NB4 (cell line): ENCODE data around the gene SIRPG.

Experiments
- DNase-seq: peaks from one replicate; pipeline ENCODE4 v3.0.0; 2010; ENCODE audit warnings: low read depth
- H3K4me3 ChIP-seq: one replicate; pipeline ENCODE4 v1.5.1; 2011; ENCODE audit warnings: mild to moderate bottlenecking, low read depth, low read length, moderate library complexity
- MYC ChIP-seq: IDR thresholded peaks from 2 replicates; pipeline ENCODE4 v1.6.1; 2011; ENCODE audit warnings: low read depth, low read length
- POLR2A ChIP-seq: IDR thresholded peaks from 2 replicates; pipeline ENCODE4 v1.6.1; 2011; ENCODE audit warnings: mild to moderate bottlenecking; ENCODE audit not compliant: insufficient read length; ENCODE audit errors: extremely low read depth
- TF ChIP-seq, protein P1 (sequence below): IDR thresholded peaks from 2 replicates; pipeline ENCODE4 v1.6.1; 2011; ENCODE audit warnings: low read depth, low read length
- TF ChIP-seq, protein P2 (sequence below): IDR thresholded peaks from one replicate; pipeline ENCODE4 v1.5.1; 2012; ENCODE audit warnings: low read depth, low read length

Gene SIRPG

DNA sequence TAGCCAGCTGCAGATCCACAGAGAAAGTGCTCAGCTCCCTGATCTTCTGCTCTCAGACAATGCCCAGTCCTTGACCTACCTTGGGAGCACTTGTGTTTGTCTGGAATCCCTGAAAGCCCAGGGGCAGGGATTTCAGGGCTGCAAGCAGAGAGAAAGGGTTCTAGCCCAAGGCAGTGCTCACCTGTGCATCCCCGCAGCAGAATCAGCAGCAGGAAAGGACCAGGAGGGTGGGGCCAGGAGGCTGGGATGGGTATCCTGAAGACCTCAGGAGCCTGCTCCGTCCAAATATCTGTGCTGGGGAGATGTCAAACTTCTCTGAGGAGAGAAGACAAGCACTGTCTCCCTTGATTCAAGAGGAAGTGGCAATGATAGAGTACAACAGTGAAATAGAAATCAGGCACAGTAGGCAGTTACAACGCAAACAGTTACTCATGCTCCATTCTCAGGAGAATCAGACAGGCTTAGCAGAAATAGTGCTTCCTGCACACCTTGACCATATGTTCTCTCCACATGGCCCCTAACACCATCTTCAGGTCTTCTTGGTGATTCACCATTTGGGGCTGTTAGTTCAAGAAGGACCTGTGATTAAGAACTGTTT, 28.7 kb upstream of the SIRPG start:
- TF ChIP-seq, protein P1, sequence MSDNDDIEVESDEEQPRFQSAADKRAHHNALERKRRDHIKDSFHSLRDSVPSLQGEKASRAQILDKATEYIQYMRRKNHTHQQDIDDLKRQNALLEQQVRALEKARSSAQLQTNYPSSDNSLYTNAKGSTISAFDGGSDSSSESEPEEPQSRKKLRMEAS = no peak
- TF ChIP-seq POLR2A (no peak), MYC (no peak)
- TF ChIP-seq, protein P2, sequence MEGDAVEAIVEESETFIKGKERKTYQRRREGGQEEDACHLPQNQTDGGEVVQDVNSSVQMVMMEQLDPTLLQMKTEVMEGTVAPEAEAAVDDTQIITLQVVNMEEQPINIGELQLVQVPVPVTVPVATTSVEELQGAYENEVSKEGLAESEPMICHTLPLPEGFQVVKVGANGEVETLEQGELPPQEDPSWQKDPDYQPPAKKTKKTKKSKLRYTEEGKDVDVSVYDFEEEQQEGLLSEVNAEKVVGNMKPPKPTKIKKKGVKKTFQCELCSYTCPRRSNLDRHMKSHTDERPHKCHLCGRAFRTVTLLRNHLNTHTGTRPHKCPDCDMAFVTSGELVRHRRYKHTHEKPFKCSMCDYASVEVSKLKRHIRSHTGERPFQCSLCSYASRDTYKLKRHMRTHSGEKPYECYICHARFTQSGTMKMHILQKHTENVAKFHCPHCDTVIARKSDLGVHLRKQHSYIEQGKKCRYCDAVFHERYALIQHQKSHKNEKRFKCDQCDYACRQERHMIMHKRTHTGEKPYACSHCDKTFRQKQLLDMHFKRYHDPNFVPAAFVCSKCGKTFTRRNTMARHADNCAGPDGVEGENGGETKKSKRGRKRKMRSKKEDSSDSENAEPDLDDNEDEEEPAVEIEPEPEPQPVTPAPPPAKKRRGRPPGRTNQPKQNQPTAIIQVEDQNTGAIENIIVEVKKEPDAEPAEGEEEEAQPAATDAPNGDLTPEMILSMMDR = no peak
- H3K4me3 ChIP-seq = no peak overlapping the region
- DNase-seq = no peak

DNA sequence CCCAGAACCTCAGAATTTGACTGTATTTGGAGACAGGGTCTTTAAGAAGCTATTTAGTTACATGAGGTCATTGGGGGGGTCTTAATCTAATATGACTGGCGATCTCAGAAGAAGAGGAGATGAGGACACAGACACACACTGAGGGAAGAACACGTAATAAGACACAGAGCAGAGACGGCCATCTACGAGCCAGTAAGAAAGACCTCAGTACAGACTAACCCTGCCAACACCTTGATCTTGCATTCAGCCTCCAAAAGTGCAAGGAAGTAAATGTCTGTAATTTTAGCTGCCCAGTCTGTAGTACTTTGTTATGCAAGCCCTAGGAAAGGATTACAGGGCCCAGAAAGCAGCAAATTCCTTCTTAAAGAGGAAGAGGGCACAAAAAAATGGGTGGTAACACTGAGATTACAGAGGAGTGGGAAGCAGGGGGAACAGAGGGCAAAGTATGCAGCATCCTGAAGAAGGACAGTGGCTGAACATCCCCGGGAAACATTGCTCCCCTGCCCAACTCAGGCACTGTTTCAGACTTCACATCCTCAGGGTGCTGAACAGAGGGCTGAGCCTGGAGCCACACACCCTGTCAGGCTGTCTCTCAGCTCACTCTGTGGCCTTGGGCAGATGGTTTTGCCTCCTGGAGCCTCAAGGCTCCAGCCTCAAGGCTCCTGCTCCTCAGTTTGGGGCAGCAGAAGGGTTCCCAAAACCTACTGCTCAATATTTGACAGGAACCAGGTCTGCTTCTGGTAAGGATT, 27.9 kb upstream of the SIRPG start:
- TF ChIP-seq POLR2A = no peak
- TF ChIP-seq, protein P1 = no peak
- no peak for TF ChIP-seq MYC
- TF ChIP-seq, protein P2 = no peak
- DNase-seq = no peak
- no peak overlapping the region for H3K4me3 ChIP-seq

DNA sequence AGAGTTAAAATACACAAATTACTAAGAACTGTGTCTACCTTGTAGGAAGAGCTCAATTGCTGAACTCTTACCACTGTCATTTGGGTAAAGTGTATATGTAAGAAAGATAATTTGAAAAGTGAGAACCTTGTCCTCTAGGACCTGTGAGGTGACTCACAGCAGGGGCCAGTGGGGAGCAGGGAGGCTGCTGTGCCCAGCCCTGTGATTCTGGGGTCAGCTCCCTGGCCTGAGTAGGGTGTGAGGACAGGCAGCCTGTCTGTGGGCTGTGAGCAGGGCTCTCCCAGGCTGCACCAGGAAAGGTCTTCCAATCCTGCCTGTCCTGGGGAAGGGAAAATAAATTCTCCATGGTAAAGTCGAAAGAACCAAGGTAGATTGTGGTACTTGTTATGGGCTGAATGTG, 27.3 kb upstream of the SIRPG start:
- DNase-seq = no peak
- no peak overlapping the region for H3K4me3 ChIP-seq
- TF ChIP-seq, protein P2 = no peak
- no peak for TF ChIP-seq POLR2A
- TF ChIP-seq MYC = no peak
- TF ChIP-seq, protein P1 = no peak

DNA sequence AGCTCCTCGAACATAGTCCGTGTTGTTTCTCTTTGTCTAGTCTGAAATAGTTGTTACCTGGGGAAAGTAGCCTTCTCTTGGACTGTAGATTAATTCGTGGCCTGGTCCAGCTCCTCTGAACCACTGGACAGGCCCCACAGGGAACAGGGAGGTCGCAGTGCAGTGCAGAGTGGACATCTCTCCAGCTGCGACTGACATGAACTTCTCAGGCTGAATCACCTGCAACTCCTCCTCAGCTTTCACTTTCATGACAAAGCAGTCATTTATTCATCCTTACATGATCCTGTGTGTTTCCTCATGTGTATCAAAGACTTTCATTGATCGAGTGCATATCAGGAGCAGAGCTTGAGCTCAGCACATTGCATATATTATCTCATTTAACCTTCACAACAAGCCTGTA, 19.1 kb upstream of the SIRPG start:
- TF ChIP-seq, protein P1 = no peak
- TF ChIP-seq MYC = no peak
- TF ChIP-seq POLR2A = no peak
- TF ChIP-seq, protein P2 = no peak
- DNase-seq = no peak
- no peak overlapping the region for H3K4me3 ChIP-seq

DNA sequence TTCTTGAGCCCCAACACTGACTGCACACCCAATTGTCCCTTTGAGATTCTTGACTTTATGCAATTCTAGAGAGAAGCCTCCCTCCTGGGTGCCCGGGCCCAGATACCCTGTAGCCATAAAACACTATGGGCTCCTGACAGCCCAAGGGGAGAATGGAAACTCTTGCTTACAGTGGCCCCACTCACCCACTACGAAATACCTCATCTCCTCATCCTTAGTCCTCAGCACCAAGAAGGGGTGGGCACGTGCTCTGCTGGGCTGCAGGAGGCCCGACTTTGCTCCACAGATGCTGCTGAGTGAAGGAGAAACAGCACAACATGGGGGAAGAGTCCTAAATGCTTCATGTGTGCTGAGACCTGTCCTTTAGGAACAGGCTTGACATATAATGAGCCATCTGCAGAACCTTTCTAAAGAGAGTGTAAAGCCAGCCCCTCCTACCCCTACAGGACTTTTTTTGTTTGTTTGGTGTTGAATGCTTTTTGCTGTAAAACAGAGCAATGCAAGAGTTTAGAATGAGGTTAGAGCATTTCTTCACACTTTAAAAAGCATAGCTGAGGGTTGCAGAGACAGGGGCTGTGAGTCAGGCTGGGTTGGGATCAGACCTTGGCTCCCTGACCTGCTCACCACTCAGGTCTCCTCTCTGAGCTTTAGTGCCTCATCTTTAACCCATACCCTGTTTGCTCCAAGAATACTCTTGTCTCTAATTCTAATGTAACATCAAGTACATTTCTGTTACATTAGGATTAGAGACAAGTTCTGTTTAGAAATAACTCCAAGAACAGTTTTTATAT, 17.6 kb upstream of the SIRPG start:
- TF ChIP-seq, protein P1 = no peak
- TF ChIP-seq, protein P2 = no peak
- TF ChIP-seq POLR2A = no peak
- no peak for TF ChIP-seq MYC
- no peak for DNase-seq
- no peak overlapping the region for H3K4me3 ChIP-seq
